Measurements from ENCODE around the gene RASAL2.
A peak's percentile ranks its signal among the peaks of the same experiment; 100 is the strongest.

DNA sequence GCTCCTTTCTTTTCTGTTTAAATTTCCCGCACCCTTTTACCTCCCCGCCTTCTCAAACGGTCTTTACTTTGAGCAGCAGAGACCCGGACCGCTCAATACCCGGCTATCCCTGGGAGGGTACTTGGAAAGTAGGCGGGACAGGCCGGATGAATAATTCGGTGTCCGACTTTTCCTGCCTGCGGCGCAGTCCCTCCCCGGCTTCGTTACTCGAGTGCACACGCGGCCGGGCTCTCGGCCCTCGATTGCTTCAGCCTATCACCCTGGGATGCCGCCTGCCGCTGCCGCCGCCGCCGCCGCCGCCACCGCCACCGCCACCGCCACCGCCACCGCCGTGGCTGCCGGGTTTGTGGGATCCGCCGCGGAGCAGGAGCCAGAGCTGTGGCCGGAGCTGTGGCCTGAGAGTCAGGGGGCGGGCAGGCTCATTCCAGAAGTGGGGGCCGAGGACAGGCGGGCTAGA lies 382 bp upstream of the RASAL2 start:
- TF ChIP-seq CTCF (IDR thresholded peaks at IDR 0.05) (peak in 1 of 7 experiments; percentile 1), POLR2A (IDR thresholded peaks at IDR 0.05) (peak in 2 of 3 donors; percentile 6 to 25)
